Measurements from ENCODE around the gene NEK7.

DNA sequence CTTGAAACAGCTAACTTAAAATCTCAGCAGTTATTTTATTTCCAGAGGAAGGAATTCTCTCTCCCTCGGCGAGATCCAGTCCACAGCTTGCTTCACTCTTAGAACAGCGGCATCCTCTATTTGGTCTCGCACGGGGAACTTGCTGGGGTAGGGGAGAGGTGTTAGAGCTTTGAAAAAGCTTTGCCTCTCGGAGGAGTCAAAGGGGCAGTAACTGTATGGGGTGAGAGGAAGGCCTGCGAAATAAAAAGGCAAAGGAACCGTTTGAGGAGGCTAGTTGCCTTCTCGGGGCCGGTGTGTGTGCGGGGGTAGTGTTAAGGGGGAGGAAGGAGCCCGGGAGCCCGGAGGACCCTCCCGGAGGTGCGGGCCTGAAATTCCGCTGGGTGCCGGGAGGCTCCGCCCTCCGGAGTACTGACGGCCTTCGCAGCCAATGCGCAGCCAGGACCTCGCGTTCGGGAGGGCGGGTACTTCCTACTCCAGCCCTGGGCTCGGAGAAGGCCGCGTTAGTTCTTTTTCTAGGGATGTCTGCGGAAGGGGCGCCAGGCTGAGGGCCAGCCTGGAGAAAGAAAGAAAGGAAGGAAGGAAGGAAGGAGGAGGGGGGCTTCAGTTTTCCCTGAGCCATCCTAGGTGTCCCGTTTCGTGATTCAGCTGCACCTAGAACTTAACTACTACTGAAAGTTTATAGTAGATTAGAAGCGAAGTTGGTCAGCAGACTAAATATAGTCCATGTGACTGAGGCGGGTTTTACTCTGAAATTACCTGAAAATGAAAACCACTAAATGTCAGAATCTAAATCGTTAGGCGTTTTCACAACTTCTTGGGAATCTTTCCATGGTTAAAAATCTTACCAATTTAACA is 2.2 kb downstream of the NEK7 start:
- TF ChIP-seq, protein P1, sequence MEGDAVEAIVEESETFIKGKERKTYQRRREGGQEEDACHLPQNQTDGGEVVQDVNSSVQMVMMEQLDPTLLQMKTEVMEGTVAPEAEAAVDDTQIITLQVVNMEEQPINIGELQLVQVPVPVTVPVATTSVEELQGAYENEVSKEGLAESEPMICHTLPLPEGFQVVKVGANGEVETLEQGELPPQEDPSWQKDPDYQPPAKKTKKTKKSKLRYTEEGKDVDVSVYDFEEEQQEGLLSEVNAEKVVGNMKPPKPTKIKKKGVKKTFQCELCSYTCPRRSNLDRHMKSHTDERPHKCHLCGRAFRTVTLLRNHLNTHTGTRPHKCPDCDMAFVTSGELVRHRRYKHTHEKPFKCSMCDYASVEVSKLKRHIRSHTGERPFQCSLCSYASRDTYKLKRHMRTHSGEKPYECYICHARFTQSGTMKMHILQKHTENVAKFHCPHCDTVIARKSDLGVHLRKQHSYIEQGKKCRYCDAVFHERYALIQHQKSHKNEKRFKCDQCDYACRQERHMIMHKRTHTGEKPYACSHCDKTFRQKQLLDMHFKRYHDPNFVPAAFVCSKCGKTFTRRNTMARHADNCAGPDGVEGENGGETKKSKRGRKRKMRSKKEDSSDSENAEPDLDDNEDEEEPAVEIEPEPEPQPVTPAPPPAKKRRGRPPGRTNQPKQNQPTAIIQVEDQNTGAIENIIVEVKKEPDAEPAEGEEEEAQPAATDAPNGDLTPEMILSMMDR (IDR thresholded peaks at IDR 0.05; ENCODE audit: low read depth, low read length): no peak
- no peak for TF ChIP-seq EZH2phosphoT487 (IDR thresholded peaks at IDR 0.05; ENCODE audit: low read depth)

Measured in OCI-LY3 (cell line).